ENCODE data around the gene EXOC2.
"Not testable (repeated sequence)": the region's sequence is repeated elsewhere in the genome, so short reads cannot be mapped to it uniquely, and the experiment has no call there.

Gene EXOC2

GRCh38 chr6:621931-622330 lies 71.0 kb downstream of the EXOC2 start:
- no peak for DNase-seq

GRCh38 chr6:620950-621349 lies 72.0 kb downstream of the EXOC2 start:
- DNase-seq = no peak

- DNase-seq = no peak
These were observed 72.8 kb downstream of the EXOC2 start for GRCh38 chr6:620166-620565.

GRCh38 chr6:617456-618100 lies 75.4 kb downstream of the EXOC2 start:
- DNase-seq = no peak

GRCh38 chr6:613981-614380 lies 79.0 kb downstream of the EXOC2 start:
- no peak for DNase-seq

GRCh38 chr6:611928-612327 lies 81.0 kb downstream of the EXOC2 start:
- DNase-seq = no peak

- DNase-seq = peak; percentile 6
These were observed 82.1 kb downstream of the EXOC2 start for GRCh38 chr6:610882-611281.

- DNase-seq = no peak
These were observed 83.0 kb downstream of the EXOC2 start for GRCh38 chr6:609905-610304.

- DNase-seq = no peak
These were observed 86.0 kb downstream of the EXOC2 start for GRCh38 chr6:606829-607379.

- not testable (repeated sequence) for DNase-seq
These were observed 87.0 kb downstream of the EXOC2 start for GRCh38 chr6:605895-606294.

GRCh38 chr6:604579-604978 lies 88.4 kb downstream of the EXOC2 start:
- DNase-seq = no peak

- no peak for DNase-seq
These were observed 89.7 kb downstream of the EXOC2 start for GRCh38 chr6:603265-603664.

GRCh38 chr6:599576-600448 lies 93.1 kb downstream of the EXOC2 start:
- no peak for DNase-seq

GRCh38 chr6:593907-594212 lies 99.1 kb downstream of the EXOC2 start:
- DNase-seq = no peak

GRCh38 chr6:593139-593906 lies 99.6 kb downstream of the EXOC2 start:
- peak; percentile 39 for DNase-seq

GRCh38 chr6:589090-589489 lies 103.8 kb downstream of the EXOC2 start:
- no peak for DNase-seq

GRCh38 chr6:586553-586952 lies 106.4 kb downstream of the EXOC2 start:
- no peak for DNase-seq

- DNase-seq = no peak
These were observed 109.3 kb downstream of the EXOC2 start for GRCh38 chr6:583635-584034.

- DNase-seq = no peak
These were observed 109.8 kb downstream of the EXOC2 start for GRCh38 chr6:583116-583515.

- DNase-seq = no peak
These were observed 110.6 kb downstream of the EXOC2 start for GRCh38 chr6:582370-582769.

- DNase-seq = no peak
These were observed 113.6 kb downstream of the EXOC2 start for GRCh38 chr6:579339-579738.

GRCh38 chr6:572596-573265 lies 120.2 kb downstream of the EXOC2 start:
- no peak for DNase-seq

GRCh38 chr6:571892-572291 lies 121.0 kb downstream of the EXOC2 start:
- DNase-seq = no peak

Measured in GDM1 (cell line).